Tibial artery (tissue), 4 donors: ENCODE data around the gene PEX14.

Experiments
- DNase-seq, 2 donors: peaks; one replicate each; pipeline ENCODE4 v3.0.0-alpha.2; 2019
- H3K27ac ChIP-seq, 2 donors: fragments of 200-600 bp; sonication (generic) in 1 of 2; 1 replicate in 1 of 2; 2 replicates in 1 of 2; pipeline ENCODE4 v1.5.1; 2018 to 2019; ENCODE audit warnings: mild to moderate bottlenecking in 1 of 2
- H3K27me3 ChIP-seq, 2 donors: fragments of 200-600 bp; sonication (generic) in 1 of 2; one replicate each; pipeline versions ENCODE4 v1.5.1 to v1.6.0; 2016 to 2019
- H3K36me3 ChIP-seq, 3 donors: fragments of 200-600 bp; sonication (generic) in 2 of 3; one replicate each; pipeline ENCODE4 v1.5.1; 2016 to 2019; ENCODE audit warnings: mild to moderate bottlenecking in 2 of 3
- H3K4me1 ChIP-seq, 4 donors: fragments of 200-600 bp; sonication (generic) in 2 of 4; 1 replicate in 3 of 4; 2 replicates in 1 of 4; pipeline ENCODE4 v1.5.1; 2016 to 2019
- H3K4me3 ChIP-seq, 2 donors: fragments of 200-600 bp; sonication (generic) in 1 of 2; 1 replicate in 1 of 2; 2 replicates in 1 of 2; pipeline ENCODE4 v1.5.1; 2018 to 2019; ENCODE audit warnings: mild to moderate bottlenecking in 2 of 2
- H3K9me3 ChIP-seq, 3 donors: fragments of 200-600 bp; sonication (generic) in 1 of 3; one replicate each; pipeline ENCODE4 v1.5.1; 2016 to 2019
- intact Hi-C: fragments of 100-400 bp; cut with DNase I; formaldehyde crosslinking; loops from one replicate; pipeline ENCODE4 v1.15.0; 2023; ENCODE audit warnings: low total_unique reads
- TF ChIP-seq, protein P1 (sequence below), 2 experiments: fragments of 200-600 bp in 1 of 2; fragments of 450-650 bp in 1 of 2; IDR thresholded peaks; one replicate each; pipeline ENCODE4 v1.5.1; 2017 to 2019; ENCODE audit warnings: antibody characterized with exemption in 2 of 2, mild to moderate bottlenecking in 1 of 2, moderate library complexity in 1 of 2

The PEX14 gene

DNA sequence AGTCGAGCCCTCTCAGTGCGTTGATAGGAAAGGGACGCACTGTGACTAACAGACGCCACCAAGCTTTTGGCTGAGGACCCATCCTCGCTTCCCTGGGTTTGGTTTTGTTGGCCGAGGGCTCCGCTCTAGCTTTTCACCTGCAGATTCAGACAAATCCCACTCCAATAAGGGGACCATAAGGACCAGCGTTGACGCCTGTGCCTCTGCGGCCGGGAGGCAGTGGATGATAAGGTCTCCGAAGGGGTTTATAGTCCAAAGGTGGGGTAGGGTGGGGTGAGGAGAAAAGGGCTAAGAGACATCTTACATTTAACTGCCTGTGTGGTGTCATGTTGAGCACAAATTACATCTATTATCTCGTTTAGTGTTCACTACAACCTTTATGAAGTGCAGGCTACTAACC, 760 bp downstream of the PEX14 start:
- DNase-seq = no peak

DNA sequence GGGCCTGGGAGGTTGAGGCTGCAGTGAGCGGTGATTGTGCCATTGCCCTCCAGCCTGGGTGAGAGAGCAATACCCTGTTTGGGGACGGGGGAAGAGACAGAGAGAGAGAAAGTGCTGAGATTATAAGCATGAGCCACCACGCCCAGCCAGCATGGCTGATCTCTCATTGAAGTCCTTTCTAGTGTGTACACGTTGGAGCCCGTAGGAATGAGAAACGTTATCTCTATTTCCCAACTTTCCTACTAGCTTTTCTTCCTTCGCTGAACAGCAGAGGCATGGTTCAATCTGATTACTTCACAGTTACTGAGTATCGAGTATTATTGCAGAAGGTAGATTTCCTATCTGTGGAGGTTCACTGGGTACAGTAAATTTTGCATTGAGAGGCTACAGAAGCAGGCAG, 4.5 kb downstream of the PEX14 start:
- Histone ChIP-seq H3K27me3 (no peaks in the 10 kb centered on the region), H3K27ac (no peak overlapping the region), H3K36me3 (no peaks in the 10 kb centered on the region), H3K4me3 (no peak overlapping the region), H3K9me3 (no peaks in the 10 kb centered on the region), H3K4me1 (peaks cover 0 to 21% (median 11%) of the 10 kb centered on the region in 4 donors)
- TF ChIP-seq, protein P1, sequence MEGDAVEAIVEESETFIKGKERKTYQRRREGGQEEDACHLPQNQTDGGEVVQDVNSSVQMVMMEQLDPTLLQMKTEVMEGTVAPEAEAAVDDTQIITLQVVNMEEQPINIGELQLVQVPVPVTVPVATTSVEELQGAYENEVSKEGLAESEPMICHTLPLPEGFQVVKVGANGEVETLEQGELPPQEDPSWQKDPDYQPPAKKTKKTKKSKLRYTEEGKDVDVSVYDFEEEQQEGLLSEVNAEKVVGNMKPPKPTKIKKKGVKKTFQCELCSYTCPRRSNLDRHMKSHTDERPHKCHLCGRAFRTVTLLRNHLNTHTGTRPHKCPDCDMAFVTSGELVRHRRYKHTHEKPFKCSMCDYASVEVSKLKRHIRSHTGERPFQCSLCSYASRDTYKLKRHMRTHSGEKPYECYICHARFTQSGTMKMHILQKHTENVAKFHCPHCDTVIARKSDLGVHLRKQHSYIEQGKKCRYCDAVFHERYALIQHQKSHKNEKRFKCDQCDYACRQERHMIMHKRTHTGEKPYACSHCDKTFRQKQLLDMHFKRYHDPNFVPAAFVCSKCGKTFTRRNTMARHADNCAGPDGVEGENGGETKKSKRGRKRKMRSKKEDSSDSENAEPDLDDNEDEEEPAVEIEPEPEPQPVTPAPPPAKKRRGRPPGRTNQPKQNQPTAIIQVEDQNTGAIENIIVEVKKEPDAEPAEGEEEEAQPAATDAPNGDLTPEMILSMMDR (IDR thresholded peaks at IDR 0.05) = no peak
- DNase-seq = no peak
- intact Hi-C loops = no loop called here

More for the DNA sequence above, 760 bp downstream of the PEX14 start:
- peak overlapping the region; percentile 84 to 89 for H3K27ac ChIP-seq
- TF ChIP-seq, protein P1 (IDR thresholded peaks at IDR 0.05) = no peak
- H3K4me3 ChIP-seq = peak overlapping the region; percentile 88 to 98
- H3K27me3 ChIP-seq = no peaks in the 10 kb centered on the region
- intact Hi-C loops = no loop called here
- H3K9me3 ChIP-seq = no peaks in the 10 kb centered on the region
- H3K36me3 ChIP-seq = no peaks in the 10 kb centered on the region
- H3K4me1 ChIP-seq = peaks cover 0 to 37% (median 25%) of the 10 kb centered on the region in 4 donors

DNA sequence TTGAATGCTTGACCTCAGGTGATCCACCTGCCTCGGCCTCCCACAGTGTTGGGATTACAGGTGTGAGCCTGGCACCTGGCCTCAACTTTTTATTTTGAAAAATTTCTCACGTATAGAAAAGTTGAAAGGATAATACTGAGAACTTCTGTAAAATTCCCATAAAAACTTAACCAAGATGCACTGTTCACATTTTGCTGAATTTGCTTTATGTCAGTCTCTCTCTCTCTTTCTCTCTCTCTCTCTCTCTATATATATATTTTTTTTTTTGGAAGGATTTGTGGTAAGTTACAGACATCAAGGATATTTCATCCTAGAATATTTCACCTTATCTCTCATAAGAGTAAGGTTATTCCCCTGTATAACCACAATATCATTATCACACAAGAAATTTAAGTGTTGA, 5.9 kb downstream of the PEX14 start:
- TF ChIP-seq, protein P1 (IDR thresholded peaks at IDR 0.05) = no peak
- no peak for DNase-seq
- Histone ChIP-seq H3K27ac (no peak overlapping the region), H3K27me3 (no peaks in the 10 kb centered on the region), H3K4me1 (peaks cover 0 to 14% (median 9%) of the 10 kb centered on the region in 4 donors), H3K36me3 (no peaks in the 10 kb centered on the region), H3K9me3 (no peaks in the 10 kb centered on the region), H3K4me3 (no peak overlapping the region)
- intact Hi-C loops = no loop called here

DNA sequence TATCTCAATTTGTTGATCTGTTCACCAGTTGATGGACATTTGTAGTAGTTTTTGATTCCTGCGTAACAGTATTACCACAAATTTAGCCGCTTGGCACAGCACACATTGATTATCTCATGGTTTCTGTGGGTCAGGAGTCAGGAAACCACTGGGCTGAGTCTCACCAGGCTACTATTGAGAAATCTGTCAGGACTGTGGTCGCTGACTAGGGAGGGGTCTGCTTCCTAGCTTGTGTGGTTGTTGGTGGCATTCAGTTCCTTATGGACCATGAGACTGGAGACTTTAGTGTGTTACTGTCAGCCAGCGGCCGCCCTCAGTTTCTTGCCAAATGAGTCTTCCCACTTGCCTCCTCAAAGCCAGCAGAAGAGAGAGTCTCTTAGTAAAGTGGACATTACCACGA, 9.8 kb downstream of the PEX14 start:
- no peaks in the 10 kb centered on the region for H3K9me3 ChIP-seq
- TF ChIP-seq, protein P1 (IDR thresholded peaks at IDR 0.05) = no peak
- no peak for DNase-seq
- intact Hi-C loops = no loop called here
- no peak overlapping the region for H3K27ac ChIP-seq
- H3K4me3 ChIP-seq = no peak overlapping the region
- no peaks in the 10 kb centered on the region for H3K4me1 ChIP-seq
- no peaks in the 10 kb centered on the region for H3K27me3 ChIP-seq
- no peaks in the 10 kb centered on the region for H3K36me3 ChIP-seq

DNA sequence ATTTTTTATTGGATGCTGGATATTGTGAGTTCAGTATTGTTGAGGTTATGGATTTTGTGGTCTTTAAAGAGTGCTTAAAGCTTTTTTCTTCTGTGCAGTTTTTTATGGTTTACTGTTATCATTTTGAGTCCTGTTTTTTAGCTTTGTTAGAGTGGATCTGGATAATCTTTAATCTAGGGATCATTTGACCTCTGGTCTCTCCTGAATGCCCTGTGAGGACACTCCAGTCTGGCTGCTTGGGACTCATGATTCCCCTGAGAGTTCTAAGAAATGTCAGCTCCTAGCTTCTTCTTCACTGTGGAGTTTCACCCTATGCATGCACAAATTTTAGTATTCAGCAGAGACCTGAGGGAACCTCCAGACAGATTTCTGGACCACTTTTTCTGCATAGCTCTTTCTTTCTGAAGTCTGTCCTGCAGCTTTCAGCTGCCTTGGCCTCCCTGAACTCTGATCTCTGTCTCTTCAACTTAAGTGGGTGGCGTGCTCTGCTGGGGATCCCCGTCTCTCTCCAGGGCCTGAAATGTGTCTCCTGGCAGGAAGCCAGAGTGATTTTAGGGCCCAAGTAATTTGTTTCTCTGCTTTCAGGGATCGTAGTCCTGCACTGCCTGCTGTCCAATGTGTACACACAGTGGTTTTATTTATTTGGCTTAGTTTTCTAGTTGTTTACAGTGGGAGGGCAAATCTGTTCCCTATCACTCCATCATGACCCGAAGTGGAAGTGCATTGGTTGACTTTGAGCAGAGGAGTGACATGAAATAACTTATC, 14.7 kb downstream of the PEX14 start:
- no peak overlapping the region for H3K27ac ChIP-seq
- no peaks in the 10 kb centered on the region for H3K27me3 ChIP-seq
- intact Hi-C loops = loop anchor here (5.0 kb wide), 1 partner anchor 57 kb away; the partner anchor contains the start of gene CENPS
- DNase-seq = no peak
- no peaks in the 10 kb centered on the region for H3K9me3 ChIP-seq
- H3K4me3 ChIP-seq = no peak overlapping the region
- peaks cover 0 to 2% (median 0%) of the 10 kb centered on the region in 4 donors for H3K4me1 ChIP-seq
- H3K36me3 ChIP-seq = peaks cover 0 to 4% (median 0%) of the 10 kb centered on the region in 3 donors
- TF ChIP-seq, protein P1 (IDR thresholded peaks at IDR 0.05) = no peak
